Suprapubic skin (tissue), 4 donors: ENCODE measurements around the gene RPTOR. TPM values are rescaled to one million over a fixed set of nuclear protein-coding genes. Genes with fewer than 3 reads are reported as not detected.
"Not testable (repeated sequence)": the region's sequence is repeated elsewhere in the genome, so short reads cannot be mapped to it uniquely, and the experiment has no call there.

Source experiments
- DNase-seq, 2 donors: peaks; one replicate each; pipeline ENCODE4 v3.0.0-alpha.2; 2019; ENCODE audit warnings: low spot score in 2 of 2
- H3K27ac ChIP-seq: fragments of 200-600 bp; sonication (generic); one replicate; pipeline ENCODE4 v1.5.1; 2019
- H3K27me3 ChIP-seq: fragments of 200-600 bp; sonication (generic); one replicate; pipeline ENCODE4 v1.5.1; 2019
- H3K36me3 ChIP-seq: fragments of 200-600 bp; sonication (generic); one replicate; pipeline ENCODE4 v1.5.1; 2019
- H3K4me1 ChIP-seq: fragments of 200-600 bp; sonication (generic); one replicate; pipeline ENCODE4 v1.5.1; 2019
- H3K4me3 ChIP-seq: fragments of 200-600 bp; sonication (generic); one replicate; pipeline ENCODE4 v1.5.1; 2019; ENCODE audit warnings: mild to moderate bottlenecking
- H3K9me3 ChIP-seq: fragments of 200-600 bp; sonication (generic); one replicate; pipeline ENCODE4 v1.5.1; 2019
- CTCF ChIP-seq, 2 donors: fragments of 200-600 bp in 1 of 2; fragments of 450-650 bp in 1 of 2; sonication (generic) in 1 of 2; IDR thresholded peaks; one replicate each; pipeline ENCODE4 v1.5.1; 2016 to 2019; ENCODE audit warnings: antibody characterized with exemption in 2 of 2, mild to moderate bottlenecking in 1 of 2, moderate library complexity in 1 of 2
- EP300 ChIP-seq: sonication (generic); formaldehyde crosslinking; IDR thresholded peaks from one replicate; pipeline ENCODE4 v1.6.1; 2017; ENCODE audit warnings: antibody characterized with exemption
- POLR2A ChIP-seq, 2 donors: fragments of 450-650 bp; IDR thresholded peaks; one replicate each; pipeline ENCODE4 v1.6.1; 2017; ENCODE audit warnings: antibody characterized with exemption in 2 of 2, mild to moderate bottlenecking in 2 of 2, moderate library complexity in 2 of 2
- POLR2AphosphoS5 ChIP-seq, 3 donors: sonication (generic); formaldehyde crosslinking; IDR thresholded peaks; one replicate each; pipeline ENCODE4 v1.6.1; 2017; ENCODE audit warnings: antibody characterized with exemption in 3 of 3
- WGBS: methylation state at CpG from one replicate; pipeline ENCODE4 v1.1.5; 2018; 5-methylcytosine and 5-hydroxymethylcytosine counted together
- total RNA-seq, 4 donors: library from RNA; depleted of rRNA; stranded (reverse); fragments of >200 nt; gene quantifications; one replicate each; pipeline ENCODE4 v1.1.0, GENCODE V29; 2016

The RPTOR gene
- total RNA-seq, 4 donors from 2014 or later = 45.8 to 84.6 (median 53.0) TPM

- Histone ChIP-seq H3K27ac (no peak overlapping the region), H3K9me3 (no peaks in the 10 kb centered on the region), H3K27me3 (no peaks in the 10 kb centered on the region), H3K4me1 (peaks cover 11% of the 10 kb centered on the region), H3K36me3 (peaks cover 16% of the 10 kb centered on the region), H3K4me3 (no peak overlapping the region)
- no peak for DNase-seq
- TF ChIP-seq POLR2A (IDR thresholded peaks at IDR 0.05) (no peak), CTCF (IDR thresholded peaks at IDR 0.05) (no peak), POLR2AphosphoS5 (IDR thresholded peaks at IDR 0.05) (no peak), EP300 (no peak)
- 100% methylated on average over 2 of the region's 2 CpGs for WGBS
These were observed 214.7 kb downstream of the RPTOR start for GRCh38 chr17:80759377-80759673.

- H3K27ac ChIP-seq = no peak overlapping the region
- H3K4me3 ChIP-seq = no peak overlapping the region
- peaks cover 7% of the 10 kb centered on the region for H3K36me3 ChIP-seq
- no peaks in the 10 kb centered on the region for H3K9me3 ChIP-seq
- no peak for TF ChIP-seq POLR2A (IDR thresholded peaks at IDR 0.05)
- no peak for TF ChIP-seq CTCF (IDR thresholded peaks at IDR 0.05)
- TF ChIP-seq EP300 = no peak
- no peak for TF ChIP-seq POLR2AphosphoS5 (IDR thresholded peaks at IDR 0.05)
- 53% methylated on average over 10 of the region's 12 CpGs for WGBS
- DNase-seq = no peak
- peaks cover 11% of the 10 kb centered on the region for H3K4me1 ChIP-seq
- H3K27me3 ChIP-seq = no peaks in the 10 kb centered on the region
These were observed 215.9 kb downstream of the RPTOR start for GRCh38 chr17:80760511-80760911.

GRCh38 chr17:80761110-80761871 is 216.7 kb downstream of the RPTOR start:
- Histone ChIP-seq H3K4me1 (peaks cover 11% of the 10 kb centered on the region), H3K36me3 (peaks cover under 1% of the 10 kb centered on the region), H3K27me3 (no peaks in the 10 kb centered on the region), H3K4me3 (no peak overlapping the region), H3K27ac (no peak overlapping the region), H3K9me3 (no peaks in the 10 kb centered on the region)
- no peak for DNase-seq
- TF ChIP-seq POLR2A (IDR thresholded peaks at IDR 0.05) (no peak), POLR2AphosphoS5 (IDR thresholded peaks at IDR 0.05) (no peak), EP300 (no peak)
- WGBS = 83% methylated on average over 17 of the region's 17 CpGs

DNA sequence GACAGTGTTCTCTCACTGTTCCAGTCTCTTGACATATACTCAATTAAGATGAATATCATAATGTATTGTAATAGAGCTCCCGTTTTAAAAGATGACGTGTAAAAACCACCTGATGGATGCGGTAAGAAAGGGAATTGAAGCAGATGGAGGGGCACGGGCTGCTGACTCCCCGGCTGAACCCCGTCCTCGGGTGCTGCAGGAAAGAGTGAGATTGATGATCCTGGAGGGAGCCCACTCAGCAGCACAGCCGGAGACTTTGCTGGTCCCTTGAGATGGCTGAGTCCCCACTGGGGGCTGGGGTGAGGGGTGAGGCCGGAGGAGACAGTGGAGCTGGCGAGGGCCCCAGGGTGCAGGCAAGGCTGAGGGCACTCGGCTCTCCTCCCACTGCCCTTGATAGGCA is 217.4 kb downstream of the RPTOR start:
- WGBS = 91% methylated on average over 11 of the region's 11 CpGs
- H3K27ac ChIP-seq = no peak overlapping the region
- no peak overlapping the region for H3K4me3 ChIP-seq
- no peaks in the 10 kb centered on the region for H3K36me3 ChIP-seq
- DNase-seq = no peak
- H3K27me3 ChIP-seq = no peaks in the 10 kb centered on the region
- peaks cover 11% of the 10 kb centered on the region for H3K4me1 ChIP-seq
- TF ChIP-seq POLR2A (IDR thresholded peaks at IDR 0.05) (no peak), CTCF (IDR thresholded peaks at IDR 0.05) (no peak), POLR2AphosphoS5 (IDR thresholded peaks at IDR 0.05) (no peak), EP300 (no peak)
- no peaks in the 10 kb centered on the region for H3K9me3 ChIP-seq

DNA sequence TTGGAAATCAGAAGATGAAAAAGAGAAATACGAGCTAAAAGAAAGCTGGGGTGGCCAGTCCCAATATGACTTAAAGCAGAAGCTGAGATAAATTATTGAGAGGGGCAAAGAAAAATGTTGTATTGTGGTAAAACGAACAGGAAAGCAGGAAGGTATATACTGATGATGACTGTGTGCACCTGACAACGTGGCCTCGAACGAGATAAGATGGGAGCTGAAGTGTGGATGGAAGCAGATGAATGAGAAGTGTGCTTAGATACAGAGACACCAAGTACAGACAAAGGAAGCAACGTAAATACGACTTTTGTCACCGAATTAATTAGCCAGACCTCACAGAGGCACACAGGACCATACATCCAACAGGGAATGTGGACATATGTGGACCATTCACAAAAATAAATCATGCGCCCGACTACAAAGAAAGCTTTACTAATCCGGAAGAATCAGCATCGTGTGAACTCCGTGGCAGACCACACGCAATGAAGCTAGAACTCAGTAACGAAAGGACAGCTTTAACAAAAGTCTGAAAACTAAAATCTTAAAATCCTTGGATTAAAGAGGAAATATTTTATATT is 218.7 kb downstream of the RPTOR start:
- TF ChIP-seq EP300 (no peak), POLR2AphosphoS5 (IDR thresholded peaks at IDR 0.05) (no peak), CTCF (IDR thresholded peaks at IDR 0.05) (no peak), POLR2A (IDR thresholded peaks at IDR 0.05) (no peak)
- DNase-seq = no peak
- no peaks in the 10 kb centered on the region for H3K9me3 ChIP-seq
- H3K4me3 ChIP-seq = no peak overlapping the region
- H3K27ac ChIP-seq = no peak overlapping the region
- H3K36me3 ChIP-seq = no peaks in the 10 kb centered on the region
- H3K4me1 ChIP-seq = peaks cover 11% of the 10 kb centered on the region
- H3K27me3 ChIP-seq = no peaks in the 10 kb centered on the region
- WGBS = 84% methylated on average over 15 of the region's 15 CpGs

- whole genome bisulfite sequencing = 77% methylated on average over 4 of the region's 5 CpGs
- not testable (repeated sequence) for H3K4me1 ChIP-seq, DNase-seq, H3K27ac ChIP-seq, H3K27me3 ChIP-seq, H3K36me3 ChIP-seq, H3K9me3 ChIP-seq, H3K4me3 ChIP-seq
These were observed 220.0 kb downstream of the RPTOR start for GRCh38 chr17:80764627-80765145.
